GM15510 (cell line): Measurements from ENCODE around the gene CREB3L4.

Experiments
- POLR2A ChIP-seq: IDR thresholded peaks from 3 replicates; pipeline ENCODE4 v1.6.1; 2011; ENCODE audit warnings: borderline replicate concordance; ENCODE audit not compliant: insufficient read length; ENCODE audit errors: extremely low read depth

The CREB3L4 gene

DNA sequence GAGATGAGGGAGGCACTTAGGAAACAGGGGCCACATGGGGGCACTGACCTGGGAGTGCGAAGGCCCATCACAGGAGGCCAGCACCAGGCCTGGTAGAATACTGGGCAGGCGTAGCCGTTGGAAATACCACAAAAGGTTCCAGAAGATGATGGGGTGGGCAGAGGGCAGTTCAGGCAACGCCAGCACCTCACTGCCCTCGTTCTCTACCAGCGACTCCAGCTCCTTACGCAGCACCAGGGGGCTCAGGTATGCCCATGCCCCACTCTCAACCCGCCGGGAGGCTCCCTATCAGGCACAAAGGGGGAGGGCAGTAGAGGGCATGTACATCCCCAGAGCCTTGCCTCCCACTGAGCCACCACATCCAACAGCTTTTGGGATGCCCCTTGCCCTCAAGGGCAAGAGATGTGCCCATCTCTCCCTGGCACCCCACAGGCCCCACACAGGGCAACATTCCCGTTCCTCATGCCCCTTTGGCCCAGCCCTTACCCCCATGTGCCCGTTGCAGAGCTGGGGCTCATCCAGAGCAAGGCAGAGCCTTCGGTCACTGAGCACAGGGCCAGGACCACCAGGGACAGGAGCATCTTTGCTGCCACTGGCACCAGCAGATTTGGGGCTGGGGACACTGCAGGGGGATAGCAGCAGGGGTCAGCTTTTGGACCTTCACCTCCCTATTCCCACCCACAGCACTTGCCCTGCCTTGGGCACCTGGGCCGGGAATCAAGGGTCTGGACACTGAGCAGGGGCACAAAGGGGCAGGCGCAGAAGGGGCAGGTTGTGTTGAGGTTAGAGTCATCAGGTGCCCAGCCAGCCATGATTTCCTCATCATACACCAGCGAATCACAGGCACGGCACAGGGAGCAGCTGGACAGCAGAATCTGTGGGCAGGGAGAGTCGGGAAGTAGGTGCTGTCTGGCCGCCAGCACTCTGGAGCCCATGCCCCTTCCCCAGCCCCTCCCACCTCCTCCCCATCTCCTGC, 35.3 kb upstream of the CREB3L4 start:
- TF ChIP-seq POLR2A, result no peak

DNA sequence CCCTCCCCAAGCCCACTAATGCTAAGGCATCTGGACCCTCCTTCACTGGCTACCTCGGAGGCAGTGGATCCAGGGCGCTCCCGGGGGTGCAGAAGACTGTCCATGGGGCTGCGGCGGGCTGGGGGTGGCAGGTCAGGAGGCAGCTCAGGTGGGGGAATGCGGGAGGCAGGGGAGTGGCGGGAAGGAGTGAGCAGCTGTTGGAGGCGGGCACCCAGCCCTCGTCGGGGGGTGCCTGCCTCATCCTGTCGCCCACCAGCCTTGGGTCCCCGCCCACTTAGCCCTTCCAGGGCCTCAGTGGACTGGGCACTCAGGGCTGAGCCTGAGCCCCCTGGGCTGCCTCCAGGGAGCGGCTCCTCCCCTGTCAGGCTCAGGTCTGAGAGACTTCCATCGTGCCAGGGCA, 34.3 kb upstream of the CREB3L4 start:
- TF ChIP-seq POLR2A, result no peak

DNA sequence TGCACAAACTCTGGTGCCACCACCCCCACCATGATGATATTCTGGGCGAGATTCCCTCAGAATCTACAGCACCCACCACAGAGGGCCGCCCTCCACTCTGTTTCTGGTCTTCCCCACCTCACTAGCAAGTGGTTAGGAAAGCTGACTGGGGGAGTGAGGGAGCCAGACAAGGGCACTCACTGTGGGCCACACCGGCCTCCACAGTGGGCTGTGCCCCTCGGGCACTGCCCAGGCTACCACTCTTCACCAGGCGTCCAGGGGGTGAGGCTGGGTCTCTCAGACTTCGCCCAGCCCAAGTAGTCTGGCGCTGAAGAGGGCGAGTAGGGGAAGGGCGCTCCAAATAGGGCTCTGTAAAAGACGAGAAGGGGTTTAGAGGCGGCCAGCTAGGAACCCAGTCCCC, 33.7 kb upstream of the CREB3L4 start:
- no peak for TF ChIP-seq POLR2A

DNA sequence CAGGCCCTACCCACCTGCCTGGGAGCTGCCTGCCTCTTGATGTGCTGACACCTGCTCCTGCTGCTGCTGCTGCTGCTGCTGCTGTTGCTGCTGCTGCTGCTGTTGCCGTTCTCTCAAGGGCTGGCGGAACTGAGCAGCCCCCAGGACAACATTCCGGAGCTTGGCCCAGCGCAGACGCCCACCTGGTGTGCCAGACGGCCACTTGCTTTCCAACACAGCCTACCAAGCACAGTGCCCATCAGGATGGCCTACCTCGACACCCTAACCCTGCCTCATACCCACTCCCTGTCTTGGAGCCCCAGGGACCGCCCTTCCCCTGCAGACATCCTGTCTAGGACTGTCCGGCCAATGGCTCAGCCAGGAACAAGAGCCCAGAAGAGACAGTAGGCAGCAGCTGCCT, 33.0 kb upstream of the CREB3L4 start:
- no peak for TF ChIP-seq POLR2A

DNA sequence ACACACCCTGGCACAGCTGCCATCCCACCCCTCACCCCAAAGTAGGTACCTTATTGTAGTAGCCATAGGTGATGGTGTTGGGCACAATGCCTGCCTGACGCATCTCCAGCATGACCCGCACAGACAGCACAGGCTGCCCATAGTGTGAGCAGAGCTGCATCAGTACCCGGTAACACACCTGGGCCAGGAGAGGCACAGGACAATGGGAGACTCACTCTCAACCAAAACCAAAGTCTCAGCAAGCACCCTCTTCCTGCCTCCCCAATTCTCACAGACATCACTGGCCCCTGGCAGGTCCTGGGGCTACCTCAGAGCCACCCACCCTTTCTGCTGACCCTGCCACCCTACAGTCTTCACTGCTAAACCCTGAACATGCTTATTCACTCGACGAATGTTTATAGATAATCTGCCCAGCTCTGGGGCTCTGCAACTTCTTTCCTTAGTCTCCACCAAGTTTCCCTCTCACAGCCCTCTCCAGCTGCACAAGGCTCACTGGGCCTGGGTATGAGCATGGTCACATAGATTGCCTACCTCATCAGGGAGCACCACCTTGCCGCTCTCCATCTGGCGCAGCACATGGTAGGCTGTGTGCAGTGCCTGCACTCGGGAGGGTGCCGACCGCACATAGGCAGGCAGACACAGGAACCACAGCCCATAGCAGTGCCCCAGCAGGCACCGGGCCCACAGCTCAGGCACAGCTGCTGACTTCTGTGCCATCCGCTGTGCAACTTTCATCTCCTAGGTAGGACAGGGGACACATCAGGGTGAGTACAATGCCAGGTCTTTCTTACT, 31.5 kb upstream of the CREB3L4 start:
- no peak for TF ChIP-seq POLR2A

DNA sequence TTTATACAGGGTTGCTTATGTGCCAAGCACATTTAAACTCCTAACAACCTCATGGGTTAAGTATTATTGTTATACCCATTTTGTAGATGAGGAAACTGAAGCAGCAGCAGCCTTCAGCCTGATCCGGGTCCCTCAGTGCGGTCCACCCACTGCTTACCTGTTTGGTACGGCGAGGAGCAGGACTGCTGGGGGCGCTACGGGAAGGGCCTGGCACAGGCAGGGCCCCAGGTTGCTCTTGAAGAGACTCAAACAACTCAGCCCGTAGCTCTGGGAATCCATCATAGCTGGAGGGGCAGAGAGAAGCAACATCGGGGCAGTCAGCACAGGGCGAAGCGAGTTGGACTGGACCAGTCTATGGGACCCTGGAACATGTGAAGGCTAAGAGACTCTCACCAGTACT, 30.4 kb upstream of the CREB3L4 start:
- no peak for TF ChIP-seq POLR2A

DNA sequence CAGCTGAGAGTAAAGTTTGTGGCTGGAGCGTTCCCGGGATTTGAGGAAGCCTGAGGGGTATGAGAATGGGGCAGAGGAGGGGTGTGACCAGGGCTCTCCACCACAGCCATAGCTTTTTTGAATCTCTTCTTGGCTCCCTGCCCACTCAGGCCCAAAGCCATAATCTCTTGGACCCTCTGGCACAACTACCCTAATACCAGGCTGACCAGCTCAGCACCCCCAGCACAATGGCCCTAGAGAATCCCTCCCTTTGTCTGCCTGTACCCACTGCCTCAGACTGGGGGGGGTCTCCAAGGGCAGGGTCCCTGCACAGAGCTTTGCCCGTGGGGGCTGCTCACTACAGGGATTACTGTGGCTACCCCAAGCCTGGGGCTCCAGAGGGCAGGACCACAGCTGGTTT, 28.7 kb upstream of the CREB3L4 start:
- no peak for TF ChIP-seq POLR2A

DNA sequence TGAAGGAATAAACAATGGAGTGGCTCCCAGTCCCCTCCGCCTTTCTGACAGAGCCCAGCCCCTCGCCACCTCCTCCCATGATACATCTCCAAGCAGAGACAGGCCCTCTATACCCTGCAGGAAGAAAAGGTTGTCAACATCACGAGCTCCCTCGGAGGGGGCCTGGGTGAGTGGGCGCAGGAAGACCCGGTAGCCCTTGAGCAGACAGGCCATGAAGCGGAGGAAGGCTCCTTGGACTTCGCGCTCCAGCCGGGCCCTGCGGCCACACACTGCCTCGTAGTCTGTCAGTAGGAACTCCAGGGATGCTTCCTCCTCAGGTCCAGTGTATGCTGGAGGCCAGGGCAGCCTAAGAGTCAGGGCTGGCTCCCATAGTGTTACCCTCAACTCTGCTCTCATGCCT, 28.2 kb upstream of the CREB3L4 start:
- TF ChIP-seq POLR2A, result no peak

DNA sequence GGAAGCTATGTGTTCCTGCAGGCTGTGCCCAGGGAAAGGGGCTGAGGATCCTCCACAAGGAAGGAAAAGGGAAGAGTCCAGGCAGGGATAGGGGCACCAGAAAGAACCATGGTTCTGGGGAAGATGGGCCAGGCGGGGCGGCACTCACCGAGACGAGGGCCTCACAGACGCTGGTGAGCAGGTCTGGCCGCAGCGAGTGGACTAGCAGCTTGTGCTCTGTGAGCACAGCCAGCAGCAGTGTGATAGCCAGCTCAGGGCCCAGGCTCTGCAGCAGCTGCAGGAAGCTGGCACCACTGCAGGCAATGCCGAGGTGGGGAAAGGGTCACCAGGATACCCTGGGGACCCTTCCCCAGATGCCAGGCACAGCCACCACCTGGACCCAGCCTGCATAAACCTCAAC, 26.9 kb upstream of the CREB3L4 start:
- no peak for TF ChIP-seq POLR2A

DNA sequence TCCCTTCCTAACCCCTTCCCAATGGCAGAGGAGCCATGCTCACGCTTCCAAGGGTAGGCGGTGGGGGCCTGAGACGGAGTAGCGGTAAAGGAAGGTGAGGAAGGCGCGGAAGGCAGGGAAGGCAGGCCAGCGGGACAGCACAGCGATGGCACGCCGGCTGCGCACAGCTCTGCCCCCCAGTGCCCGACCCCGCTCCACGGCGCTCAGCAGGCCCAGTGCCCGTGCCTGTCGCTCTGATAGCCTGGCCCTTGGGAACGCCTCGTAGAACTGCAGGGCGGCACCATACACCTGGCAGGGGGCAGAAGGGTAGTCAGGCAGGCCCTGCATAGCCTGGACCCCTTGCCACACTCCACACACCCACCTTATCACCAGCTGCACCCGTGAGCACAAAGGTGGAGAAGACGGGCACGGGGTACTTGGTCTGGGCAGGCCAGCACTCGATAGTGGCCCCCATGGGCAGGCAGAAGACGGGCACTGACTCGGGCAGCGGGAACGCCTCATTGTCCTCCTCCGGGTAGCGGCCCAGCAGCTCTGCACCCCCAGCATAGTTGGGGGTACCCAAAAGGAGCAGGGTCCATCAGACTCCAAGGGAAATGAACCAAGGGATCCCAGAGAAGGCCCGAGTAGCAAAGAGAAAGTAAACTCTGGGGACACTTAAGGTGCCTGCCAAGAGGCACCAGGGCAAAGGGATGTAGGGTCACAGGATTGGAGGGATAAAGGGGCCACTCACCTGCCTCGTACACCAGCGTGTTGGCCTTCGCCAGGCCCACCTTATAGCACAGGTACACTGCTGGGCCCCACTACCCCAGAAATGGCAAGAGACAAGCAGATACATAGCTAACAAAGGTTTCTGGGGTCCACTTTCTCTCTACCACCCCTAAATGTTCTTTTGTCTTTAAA, 25.6 kb upstream of the CREB3L4 start:
- no peak for TF ChIP-seq POLR2A

DNA sequence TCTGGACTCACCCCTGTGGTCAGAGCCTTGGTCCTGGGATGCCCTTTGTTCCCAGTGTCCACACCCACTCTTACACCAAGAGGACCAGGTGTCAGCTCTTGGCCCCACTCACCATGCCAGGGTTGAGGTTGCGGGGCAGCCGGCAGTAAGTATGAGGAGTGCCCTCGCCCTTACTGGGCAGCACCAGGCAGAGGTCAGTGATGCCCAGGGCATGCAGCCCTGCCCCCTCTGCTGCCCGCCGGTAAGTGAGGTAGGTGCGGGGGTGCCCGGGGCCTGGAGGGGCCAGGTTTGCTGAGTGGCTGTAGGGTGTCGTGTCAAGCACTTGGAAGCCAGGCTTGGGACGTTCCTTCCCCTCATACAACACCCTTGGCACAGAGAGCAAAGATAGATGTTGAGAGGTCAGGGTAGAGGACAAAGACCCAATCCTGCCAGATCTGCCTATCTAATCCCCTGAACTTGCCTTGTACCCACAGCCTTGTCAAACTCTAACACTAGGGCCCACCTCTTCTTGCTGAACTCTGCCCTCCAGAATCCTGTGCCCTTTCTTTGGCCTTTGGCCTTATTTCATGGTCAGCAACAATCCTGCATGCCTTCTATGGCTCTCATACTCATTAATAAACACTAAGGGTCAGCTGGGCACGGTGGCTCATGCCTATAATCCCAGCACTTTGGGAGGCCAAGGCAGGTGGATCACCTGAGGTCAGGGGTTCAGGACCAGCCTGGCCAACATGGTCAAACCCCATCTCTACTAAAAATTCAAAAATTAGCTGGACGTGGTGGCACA, 24.7 kb upstream of the CREB3L4 start:
- TF ChIP-seq POLR2A, result no peak

DNA sequence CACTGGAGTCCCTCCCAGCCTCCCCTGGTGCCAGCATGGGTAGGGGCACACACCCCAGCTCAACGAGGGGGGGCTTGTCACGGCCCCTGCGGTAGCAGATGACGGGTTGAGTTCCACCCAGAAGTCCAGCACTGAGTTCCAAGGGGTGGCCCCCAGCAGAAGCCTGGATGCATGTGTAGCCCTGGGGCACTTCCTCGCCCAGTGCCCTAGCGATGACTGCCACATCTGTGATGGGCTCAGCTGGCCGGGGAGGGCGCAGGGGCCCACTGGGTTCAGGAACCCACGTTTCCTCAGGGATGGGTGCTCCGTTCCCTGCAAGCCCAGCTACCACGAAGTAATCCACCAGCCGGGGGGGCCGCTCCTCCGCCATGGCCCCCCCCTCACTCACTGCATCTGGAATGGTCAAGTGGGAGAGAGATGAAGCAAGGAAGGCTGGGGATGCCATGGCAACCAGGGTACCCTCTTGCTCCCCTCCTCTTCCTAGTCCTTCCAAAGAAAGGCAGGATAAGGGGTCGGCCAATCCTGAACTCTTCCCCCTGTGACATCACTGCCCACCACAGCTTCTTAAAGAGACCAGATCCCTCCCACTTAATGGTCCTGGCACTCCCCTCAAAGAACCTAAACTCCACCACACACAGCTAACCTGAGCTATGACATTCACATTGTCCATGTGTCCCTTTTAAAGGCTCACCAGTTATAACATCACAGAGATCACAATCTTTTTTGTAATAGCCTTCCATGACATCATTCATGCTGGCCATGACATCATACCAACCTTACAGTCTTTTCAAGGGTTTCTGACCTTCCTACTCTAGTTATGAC, 23.5 kb upstream of the CREB3L4 start:
- TF ChIP-seq POLR2A, result no peak

DNA sequence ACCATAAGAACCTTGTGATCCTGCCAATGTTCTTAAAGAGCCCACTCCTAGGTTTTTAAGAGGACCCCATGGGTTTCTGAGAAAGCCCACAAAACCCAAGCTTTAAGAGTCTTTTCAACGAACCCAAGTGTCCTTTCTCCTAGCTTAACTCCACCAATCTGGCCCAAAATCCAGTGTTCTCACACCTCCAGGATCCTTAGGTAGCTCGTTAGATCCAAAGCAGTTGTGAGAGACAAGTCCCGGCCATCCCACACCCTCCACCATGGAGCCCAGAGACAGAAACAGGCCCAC, 22.9 kb upstream of the CREB3L4 start:
- TF ChIP-seq POLR2A, result no peak
